Erythroblast (primary cell): ENCODE data around the gene SLC22A23.
"Not testable (repeated sequence)": the region's sequence is repeated elsewhere in the genome, so short reads cannot be mapped to it uniquely, and the experiment has no call there.

Experiments
- DNase-seq, 2 experiments: peaks; one replicate each; lab custom pipeline; 2025; lab: John Stamatoyannopoulos, UW
- GATA1 ChIP-seq: IDR thresholded peaks from 2 replicates; pipeline ENCODE4 v1.6.1; 2011; ENCODE audit warnings: low read depth, mild to moderate bottlenecking, control low read depth, low read length, moderate library complexity
- POLR2A ChIP-seq: IDR thresholded peaks from 2 replicates; pipeline ENCODE4 v1.6.1; 2011; ENCODE audit warnings: mild to moderate bottlenecking, low read length

SLC22A23 gene

GRCh38 chr6:3393836-3394202, 63.0 kb downstream of the SLC22A23 start:
- TF ChIP-seq POLR2A (no peak), GATA1 (no peak)
- no peak for DNase-seq

GRCh38 chr6:3392930-3393835, 63.7 kb downstream of the SLC22A23 start:
- DNase-seq: peak; percentile 96 to 99
- TF ChIP-seq POLR2A: peak; percentile 67
- TF ChIP-seq GATA1: peak; percentile 91

GRCh38 chr6:3391902-3392458, 64.9 kb downstream of the SLC22A23 start:
- TF ChIP-seq GATA1 (no peak), POLR2A (no peak)
- peak; percentile 24 to 65 for DNase-seq

- TF ChIP-seq POLR2A (peak; percentile 47), GATA1 (no peak)
- peak; percentile 89 to 92 for DNase-seq
These were observed 66.2 kb downstream of the SLC22A23 start for GRCh38 chr6:3390698-3391097.

- DNase-seq: no peak
- TF ChIP-seq POLR2A (no peak), GATA1 (no peak)
These were observed 67.3 kb downstream of the SLC22A23 start for GRCh38 chr6:3389390-3390167.

- TF ChIP-seq POLR2A: no peak
- no peak for TF ChIP-seq GATA1
- DNase-seq: no peak
These were observed 68.1 kb downstream of the SLC22A23 start for GRCh38 chr6:3388786-3389185.

- DNase-seq: no peak
- TF ChIP-seq POLR2A (no peak), GATA1 (no peak)
These were observed 70.4 kb downstream of the SLC22A23 start for GRCh38 chr6:3386374-3386857.

- TF ChIP-seq POLR2A: no peak
- no peak for DNase-seq
These were observed 71.1 kb downstream of the SLC22A23 start for GRCh38 chr6:3385660-3386151.

- DNase-seq: not testable (repeated sequence)
These were observed 71.7 kb downstream of the SLC22A23 start for GRCh38 chr6:3385181-3385580.

- no peak for DNase-seq
- TF ChIP-seq POLR2A: no peak
- no peak for TF ChIP-seq GATA1
These were observed 72.4 kb downstream of the SLC22A23 start for GRCh38 chr6:3384241-3385143.

GRCh38 chr6:3383525-3383924, 73.3 kb downstream of the SLC22A23 start:
- no peak for TF ChIP-seq GATA1
- no peak for TF ChIP-seq POLR2A
- DNase-seq: peak; percentile 79 to 87

GRCh38 chr6:3382326-3383279, 74.2 kb downstream of the SLC22A23 start:
- DNase-seq: peak in 1 of 2 experiments; percentile 42
- no peak for TF ChIP-seq GATA1
- no peak for TF ChIP-seq POLR2A
